ENCODE results near the gene PTPN5. TPM values are rescaled to one million over a fixed set of nuclear protein-coding genes. Genes with fewer than 3 reads are reported as not detected.

The PTPN5 gene
- total and polyA plus RNA-seq, 2 experiments from 2014 or later: 1.1 to 1.6 TPM

DNA sequence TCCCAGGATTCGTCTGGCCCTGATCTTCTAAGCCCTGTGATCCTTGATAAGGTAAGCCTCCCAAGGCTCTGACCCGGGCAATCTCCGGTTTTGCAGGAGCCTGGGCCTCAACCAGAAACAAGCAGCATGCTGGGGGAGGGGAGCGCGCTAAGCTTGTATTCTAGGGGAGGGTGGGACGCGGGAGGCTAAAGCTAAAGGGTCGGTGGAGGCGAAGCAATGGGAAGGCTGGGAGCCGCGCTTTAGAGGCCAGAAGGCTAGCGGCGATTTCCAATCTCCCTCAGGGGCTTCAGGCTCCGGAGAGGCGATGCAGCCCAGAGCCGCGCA lies 753 bp downstream of the PTPN5 start:
- DNase-seq (ENCODE audit: low read depth in 1 of 2, low spot score in 1 of 2): no peak
- no peak overlapping the region for H3K27ac ChIP-seq
- H3K9me3 ChIP-seq (ENCODE audit: low read depth): no peaks in the 10 kb centered on the region
- peak overlapping the region; percentile 54 for H3K4me3 ChIP-seq
- H3K36me3 ChIP-seq: no peaks in the 10 kb centered on the region
- peaks cover 91% of the 10 kb centered on the region for H3K27me3 ChIP-seq
- H3K4me1 ChIP-seq (ENCODE audit: low read depth): no peaks in the 10 kb centered on the region
- TF ChIP-seq, protein P1, sequence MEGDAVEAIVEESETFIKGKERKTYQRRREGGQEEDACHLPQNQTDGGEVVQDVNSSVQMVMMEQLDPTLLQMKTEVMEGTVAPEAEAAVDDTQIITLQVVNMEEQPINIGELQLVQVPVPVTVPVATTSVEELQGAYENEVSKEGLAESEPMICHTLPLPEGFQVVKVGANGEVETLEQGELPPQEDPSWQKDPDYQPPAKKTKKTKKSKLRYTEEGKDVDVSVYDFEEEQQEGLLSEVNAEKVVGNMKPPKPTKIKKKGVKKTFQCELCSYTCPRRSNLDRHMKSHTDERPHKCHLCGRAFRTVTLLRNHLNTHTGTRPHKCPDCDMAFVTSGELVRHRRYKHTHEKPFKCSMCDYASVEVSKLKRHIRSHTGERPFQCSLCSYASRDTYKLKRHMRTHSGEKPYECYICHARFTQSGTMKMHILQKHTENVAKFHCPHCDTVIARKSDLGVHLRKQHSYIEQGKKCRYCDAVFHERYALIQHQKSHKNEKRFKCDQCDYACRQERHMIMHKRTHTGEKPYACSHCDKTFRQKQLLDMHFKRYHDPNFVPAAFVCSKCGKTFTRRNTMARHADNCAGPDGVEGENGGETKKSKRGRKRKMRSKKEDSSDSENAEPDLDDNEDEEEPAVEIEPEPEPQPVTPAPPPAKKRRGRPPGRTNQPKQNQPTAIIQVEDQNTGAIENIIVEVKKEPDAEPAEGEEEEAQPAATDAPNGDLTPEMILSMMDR (IDR thresholded peaks at IDR 0.05; ENCODE audit: low read depth, low read length): no peak

DNA sequence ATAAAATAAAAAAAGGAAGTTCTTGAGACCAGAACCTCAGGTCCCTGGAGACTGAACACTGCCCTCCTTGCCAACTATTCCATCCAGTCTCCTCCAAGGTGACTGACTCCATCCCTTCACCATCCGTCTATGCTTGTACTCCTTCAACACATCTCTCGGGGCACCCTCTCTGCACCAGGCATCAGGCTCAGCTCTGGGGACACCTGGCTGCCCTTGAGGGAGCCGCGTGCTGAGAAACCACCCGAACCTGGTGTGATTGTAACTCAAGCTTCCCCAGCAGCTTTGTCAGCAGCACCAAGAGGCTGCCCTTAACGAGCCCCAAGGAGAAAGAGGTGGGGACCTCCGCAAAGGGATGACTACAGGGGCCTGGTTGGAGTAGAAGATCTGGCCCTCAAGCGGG lies 1.7 kb downstream of the PTPN5 start:
- TF ChIP-seq, protein P1 (IDR thresholded peaks at IDR 0.05; ENCODE audit: low read depth, low read length): no peak
- no peak overlapping the region for H3K27ac ChIP-seq
- H3K9me3 ChIP-seq (ENCODE audit: low read depth): no peaks in the 10 kb centered on the region
- no peak overlapping the region for H3K4me3 ChIP-seq
- DNase-seq (ENCODE audit: low read depth in 1 of 2, low spot score in 1 of 2): no peak
- H3K36me3 ChIP-seq: no peaks in the 10 kb centered on the region
- no peaks in the 10 kb centered on the region for H3K4me1 ChIP-seq (ENCODE audit: low read depth)
- H3K27me3 ChIP-seq: peaks cover 82% of the 10 kb centered on the region

DNA sequence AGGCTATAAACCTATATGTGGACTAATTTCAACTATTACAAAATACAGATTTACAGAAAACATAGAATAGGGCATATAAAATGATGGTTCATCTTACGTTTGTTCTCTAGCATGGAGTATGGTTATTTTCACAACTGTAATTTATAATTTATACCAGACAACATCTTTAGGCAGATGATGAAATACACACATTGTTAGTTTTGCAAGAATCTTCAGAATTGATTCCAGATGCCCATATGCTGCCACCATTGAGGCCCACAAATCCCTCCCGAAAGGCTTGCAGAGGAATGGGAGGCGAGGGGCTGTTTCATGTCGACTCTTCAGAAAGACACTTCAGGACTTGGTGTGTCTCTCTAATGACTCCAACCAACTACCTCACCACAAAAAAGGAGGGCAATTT lies 6.2 kb downstream of the PTPN5 start:
- Histone ChIP-seq H3K36me3 (no peaks in the 10 kb centered on the region), H3K27ac (no peak overlapping the region), H3K4me3 (no peak overlapping the region), H3K9me3 (ENCODE audit: low read depth) (no peaks in the 10 kb centered on the region), H3K27me3 (peaks cover 36% of the 10 kb centered on the region), H3K4me1 (ENCODE audit: low read depth) (no peaks in the 10 kb centered on the region)
- TF ChIP-seq, protein P1 (IDR thresholded peaks at IDR 0.05; ENCODE audit: low read depth, low read length): no peak
- no peak for DNase-seq (ENCODE audit: low read depth in 1 of 2, low spot score in 1 of 2)

DNA sequence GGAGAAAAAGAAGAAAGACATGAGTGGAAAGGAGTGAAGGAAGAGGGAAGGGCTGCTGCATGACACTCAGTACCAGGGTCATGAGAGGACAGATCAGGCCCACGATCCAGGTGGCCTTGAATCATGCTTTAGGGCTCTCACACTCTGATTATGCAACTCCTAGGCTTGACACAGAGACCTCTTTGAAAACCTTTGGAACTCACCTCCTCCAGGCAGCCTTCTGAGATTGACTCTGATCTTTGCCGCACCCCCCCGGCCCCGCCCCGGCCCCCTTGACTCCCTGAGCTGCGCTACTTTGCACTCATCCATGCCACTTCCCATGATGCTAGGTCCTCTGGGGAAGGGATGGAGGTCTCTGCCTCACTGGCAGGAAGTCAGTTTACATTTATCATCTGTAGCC lies 10.7 kb downstream of the PTPN5 start:
- Histone ChIP-seq H3K4me3 (no peak overlapping the region), H3K36me3 (no peaks in the 10 kb centered on the region), H3K9me3 (ENCODE audit: low read depth) (no peaks in the 10 kb centered on the region), H3K27me3 (no peaks in the 10 kb centered on the region), H3K4me1 (ENCODE audit: low read depth) (no peaks in the 10 kb centered on the region), H3K27ac (no peak overlapping the region)
- TF ChIP-seq, protein P1 (IDR thresholded peaks at IDR 0.05; ENCODE audit: low read depth, low read length): no peak
- DNase-seq (ENCODE audit: low read depth in 1 of 2, low spot score in 1 of 2): no peak

DNA sequence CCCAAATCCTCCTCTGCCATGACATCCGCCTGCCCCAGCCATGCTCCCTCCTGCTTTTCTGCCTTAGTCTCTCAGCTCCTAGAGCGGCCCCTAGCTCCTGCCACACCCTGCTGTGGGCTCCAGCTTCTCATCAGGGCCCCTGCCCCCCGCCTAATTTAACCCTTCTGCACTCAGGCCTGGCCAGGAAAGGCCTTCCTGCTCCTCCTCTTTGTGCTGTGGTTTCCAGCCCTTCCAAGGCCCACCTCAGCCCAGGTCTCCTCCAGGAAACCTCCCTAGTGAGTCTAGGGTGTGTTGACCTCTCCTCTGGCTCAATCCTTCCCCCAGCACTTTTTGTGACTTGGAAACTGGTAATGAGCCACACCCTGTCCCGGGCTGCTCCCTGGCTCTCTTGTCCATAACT lies 11.3 kb downstream of the PTPN5 start:
- Histone ChIP-seq H3K27ac (no peak overlapping the region), H3K36me3 (no peaks in the 10 kb centered on the region), H3K27me3 (no peaks in the 10 kb centered on the region), H3K9me3 (ENCODE audit: low read depth) (no peaks in the 10 kb centered on the region), H3K4me1 (ENCODE audit: low read depth) (no peaks in the 10 kb centered on the region), H3K4me3 (no peak overlapping the region)
- TF ChIP-seq, protein P1 (IDR thresholded peaks at IDR 0.05; ENCODE audit: low read depth, low read length): no peak
- DNase-seq (ENCODE audit: low read depth in 1 of 2, low spot score in 1 of 2): no peak

DNA sequence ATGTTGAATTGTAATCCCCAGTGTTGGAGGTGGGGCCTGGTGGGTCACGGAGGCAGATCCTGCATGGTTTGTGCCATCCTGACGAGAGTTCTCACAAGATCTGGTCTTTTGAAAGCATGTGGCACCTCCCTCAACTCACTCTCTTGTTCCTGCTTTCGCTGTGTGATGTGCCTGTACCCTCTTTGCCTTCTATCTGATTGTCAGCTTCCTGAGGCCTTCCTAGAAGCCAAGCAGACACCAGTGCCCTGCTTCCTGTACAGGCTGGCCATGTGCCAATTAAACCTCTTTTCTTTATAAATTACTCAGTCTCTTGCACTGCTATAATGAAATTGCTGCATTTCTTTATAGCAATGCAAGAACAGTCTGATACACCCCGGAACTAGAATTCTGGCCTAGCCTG lies 13.1 kb downstream of the PTPN5 start:
- Histone ChIP-seq H3K27ac (no peak overlapping the region), H3K4me1 (ENCODE audit: low read depth) (no peaks in the 10 kb centered on the region), H3K4me3 (no peak overlapping the region), H3K36me3 (no peaks in the 10 kb centered on the region), H3K27me3 (no peaks in the 10 kb centered on the region), H3K9me3 (ENCODE audit: low read depth) (no peaks in the 10 kb centered on the region)
- DNase-seq (ENCODE audit: low read depth in 1 of 2, low spot score in 1 of 2): peak in 1 of 2 donors; percentile 5
- TF ChIP-seq, protein P1 (IDR thresholded peaks at IDR 0.05; ENCODE audit: low read depth, low read length): no peak

Data from cardiac muscle cell (in vitro differentiated cells and primary cell).